GM18907 (cell line): ENCODE data around the gene ADAD1.
"Not testable (repeated sequence)": the region's sequence is repeated elsewhere in the genome, so short reads cannot be mapped to it uniquely, and the experiment has no call there.

Source experiments
- ATAC-seq: cut with Tn5 transposase; IDR thresholded peaks from one replicate; pipeline ENCODE4 v1.9.1; 2021; ENCODE audit warnings: mild to moderate bottlenecking, moderate library complexity; ENCODE audit not compliant: unreplicated experiment

The ADAD1 gene

GRCh38 chr4:122378711-122379110 is at the start of gene ADAD1:
Gene ADAD1, plus strand, starts transcription at chr4:122379011. Its CDS starts 1,059 bp downstream, at chr4:122380070.
- ATAC-seq = no peak

GRCh38 chr4:122329876-122330565 is 48.8 kb upstream of the ADAD1 start:
- no peak for ATAC-seq

DNA sequence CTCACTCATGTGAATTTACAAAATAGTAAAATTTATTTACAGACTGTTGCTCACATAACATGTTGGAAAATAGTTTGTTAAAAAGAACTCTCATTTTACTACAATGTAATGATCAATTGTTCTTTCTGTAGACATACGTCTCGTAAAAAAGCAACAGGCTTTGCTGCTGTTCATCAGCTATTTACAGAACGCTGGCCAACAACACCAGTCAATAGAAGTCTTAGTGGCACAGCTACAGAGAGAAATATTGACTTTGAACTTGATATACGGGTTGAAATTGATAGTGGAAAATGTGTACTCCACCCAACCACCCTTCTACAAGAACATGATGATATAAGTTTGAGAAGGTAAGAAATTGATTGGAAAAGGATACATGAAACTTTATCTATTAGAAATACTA is 47.6 kb upstream of the ADAD1 start:
- ATAC-seq = no peak

DNA sequence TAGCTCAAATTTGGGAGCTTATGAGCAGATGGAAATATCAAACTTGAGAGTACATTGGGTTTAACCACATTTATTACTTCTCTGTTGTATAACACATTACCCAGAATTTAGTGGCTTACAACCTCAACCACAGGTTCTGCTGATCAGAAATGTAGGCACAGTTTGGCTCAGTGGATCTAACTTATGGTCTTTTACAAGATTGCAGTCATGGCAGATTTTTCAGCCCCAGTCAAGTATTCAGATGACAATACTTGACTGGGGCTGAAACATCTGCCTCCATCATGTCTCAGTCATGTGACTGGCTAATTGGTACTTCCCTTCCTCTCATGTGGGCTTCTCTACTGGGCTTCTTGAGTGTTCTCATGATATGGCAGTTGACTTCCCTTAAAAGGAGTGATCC is 44.0 kb upstream of the ADAD1 start:
- no peak for ATAC-seq

- no peak for ATAC-seq
Observed at GRCh38 chr4:122341886-122342285, 36.9 kb upstream of the ADAD1 start.

GRCh38 chr4:122346036-122346435 is 32.8 kb upstream of the ADAD1 start:
- no peak for ATAC-seq

DNA sequence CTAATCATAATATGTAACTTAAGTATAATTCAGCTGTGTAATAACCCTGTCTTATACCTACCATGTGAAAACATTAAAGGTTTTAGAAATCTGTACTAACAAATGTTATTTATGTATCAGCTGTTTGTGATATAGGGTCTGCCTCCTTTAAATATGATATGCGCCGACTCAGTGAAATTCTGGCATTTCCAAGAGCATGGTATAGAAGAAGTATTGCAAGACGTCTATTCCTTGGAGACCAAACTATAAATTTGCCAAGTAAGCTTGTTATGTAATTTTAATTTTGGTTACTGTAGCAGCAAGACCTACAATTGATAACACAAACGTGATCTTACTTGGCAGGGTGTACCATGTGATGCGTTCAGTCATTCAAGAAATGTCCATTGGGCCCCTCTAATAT is 32.3 kb upstream of the ADAD1 start:
- no peak for ATAC-seq

DNA sequence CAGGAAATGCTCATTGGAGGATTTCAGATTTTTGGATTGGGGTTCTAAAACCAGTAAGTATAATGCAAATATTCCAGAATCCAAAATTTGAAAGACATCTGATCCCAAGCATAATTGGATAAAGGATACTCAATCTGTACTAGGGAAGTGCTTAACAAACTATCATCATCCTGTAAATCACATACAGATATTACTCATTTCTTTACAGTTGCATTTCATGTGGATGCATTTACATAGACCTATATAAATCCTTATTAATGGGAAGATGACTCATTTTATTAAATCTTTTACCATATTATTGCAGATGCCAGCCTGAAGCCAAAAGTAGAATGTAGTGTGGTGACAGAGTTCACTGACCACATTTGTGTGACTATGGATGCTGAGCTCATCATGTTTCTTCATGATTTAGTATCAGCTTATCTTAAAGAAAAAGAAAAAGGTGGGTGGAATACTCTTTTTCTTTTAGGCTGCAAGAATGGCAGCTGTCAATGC is 22.4 kb upstream of the ADAD1 start:
- ATAC-seq = no peak

- ATAC-seq = peak; percentile 69
Observed at GRCh38 chr4:122360754-122361153, 18.1 kb upstream of the ADAD1 start.

GRCh38 chr4:122364700-122365404 is 14.0 kb upstream of the ADAD1 start:
- ATAC-seq = no peak

DNA sequence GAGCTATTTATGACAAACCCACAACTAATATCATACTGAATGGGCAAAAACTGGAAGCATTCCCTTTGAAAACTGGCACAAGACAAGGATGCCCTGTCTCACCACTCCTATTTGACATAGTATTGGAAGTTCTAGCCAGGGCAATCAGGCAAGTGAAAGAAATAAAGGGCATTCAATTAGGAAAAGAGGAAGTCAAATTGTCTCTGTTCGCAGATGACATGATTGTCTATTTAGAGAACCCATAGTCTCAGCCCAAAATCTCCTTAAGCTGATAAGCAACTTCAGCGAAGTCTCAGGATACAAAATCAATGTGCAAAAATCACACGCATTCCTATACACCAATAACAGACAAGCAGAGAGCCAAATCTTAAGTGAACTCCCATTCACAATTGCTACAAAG is 10.0 kb upstream of the ADAD1 start:
- ATAC-seq = not testable (repeated sequence)

- ATAC-seq = no peak
Observed at GRCh38 chr4:122377352-122377751, 1.5 kb upstream of the ADAD1 start.

DNA sequence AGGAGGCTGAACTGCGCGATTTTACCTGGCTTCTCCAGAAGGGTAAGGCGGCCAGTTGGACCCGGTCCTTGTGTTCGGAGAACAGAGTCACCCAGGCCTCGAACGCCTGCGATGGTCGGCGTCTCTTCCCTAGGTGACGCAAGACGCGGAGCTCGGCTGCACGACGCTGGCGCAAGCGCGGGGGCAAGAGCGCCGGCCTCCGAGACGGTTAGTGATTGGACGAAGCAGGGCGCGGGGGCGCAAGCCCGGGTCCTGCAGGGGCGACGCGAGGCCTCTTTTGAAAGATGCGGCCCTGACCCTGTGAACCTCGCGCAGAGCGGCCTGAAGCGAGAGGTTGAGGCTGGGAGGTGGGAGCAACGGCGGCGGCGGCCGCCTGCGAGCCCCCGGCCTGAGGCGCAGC is 428 bp downstream of the ADAD1 start:
- no peak for ATAC-seq

DNA sequence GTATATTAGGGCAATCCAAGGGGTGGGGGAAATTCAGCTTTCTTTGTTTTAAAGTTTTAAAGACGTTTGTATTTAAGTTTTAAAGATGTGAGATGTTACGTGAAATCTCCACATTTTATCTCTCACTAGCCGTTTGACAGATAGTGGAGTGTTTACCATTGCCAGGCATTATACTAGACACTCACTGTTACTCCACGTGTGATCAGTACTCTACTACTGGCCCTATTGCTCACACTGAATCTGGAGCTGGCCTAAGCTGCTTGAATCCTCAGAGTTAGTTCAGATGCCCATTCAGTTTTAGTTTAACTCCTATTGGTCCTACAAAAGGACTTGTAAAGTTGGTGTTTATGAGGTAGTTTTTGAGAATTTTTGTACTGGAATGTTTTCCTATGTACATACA is 4.5 kb downstream of the ADAD1 start:
- no peak for ATAC-seq

- no peak for ATAC-seq
Observed at GRCh38 chr4:122384245-122384644, 5.4 kb downstream of the ADAD1 start.

DNA sequence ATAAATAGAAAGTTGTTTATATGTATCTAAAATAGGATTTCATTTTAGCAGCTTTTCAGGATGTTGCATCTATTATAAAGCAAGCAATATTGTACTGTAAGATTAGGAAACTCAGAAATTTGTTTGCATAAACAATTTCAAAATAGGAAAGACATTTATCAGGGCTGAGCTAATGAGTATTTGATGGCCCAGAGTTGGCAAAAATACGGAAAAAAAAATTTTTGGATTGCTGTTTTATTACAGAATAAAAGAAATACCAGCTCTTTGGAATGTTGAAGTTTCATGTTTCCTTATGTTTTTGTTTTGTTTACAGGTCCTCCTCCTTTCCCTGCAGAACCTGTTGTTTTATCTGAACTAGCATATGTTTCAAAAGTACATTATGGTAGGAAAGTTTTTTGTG is 14.5 kb downstream of the ADAD1 start:
- ATAC-seq = no peak

DNA sequence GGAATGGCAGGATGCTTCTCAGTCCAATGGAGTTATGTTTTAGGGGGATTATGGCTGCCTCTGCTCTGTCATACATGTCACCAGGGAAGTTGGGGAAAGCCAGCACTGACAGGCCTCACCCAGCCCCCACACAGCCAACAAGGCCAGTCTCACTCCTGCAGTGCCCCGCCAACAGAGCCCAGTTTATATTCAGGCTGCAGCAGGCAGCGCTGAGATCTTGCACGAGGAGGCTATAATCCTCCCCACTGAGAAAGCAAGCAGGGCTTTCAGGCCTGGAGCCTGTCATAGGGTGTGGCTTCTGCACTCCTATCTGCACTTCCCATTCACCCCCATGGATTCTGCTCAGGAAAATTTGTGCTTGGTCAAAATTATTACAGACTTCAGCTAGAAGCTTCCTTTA is 25.1 kb downstream of the ADAD1 start:
- ATAC-seq = no peak

DNA sequence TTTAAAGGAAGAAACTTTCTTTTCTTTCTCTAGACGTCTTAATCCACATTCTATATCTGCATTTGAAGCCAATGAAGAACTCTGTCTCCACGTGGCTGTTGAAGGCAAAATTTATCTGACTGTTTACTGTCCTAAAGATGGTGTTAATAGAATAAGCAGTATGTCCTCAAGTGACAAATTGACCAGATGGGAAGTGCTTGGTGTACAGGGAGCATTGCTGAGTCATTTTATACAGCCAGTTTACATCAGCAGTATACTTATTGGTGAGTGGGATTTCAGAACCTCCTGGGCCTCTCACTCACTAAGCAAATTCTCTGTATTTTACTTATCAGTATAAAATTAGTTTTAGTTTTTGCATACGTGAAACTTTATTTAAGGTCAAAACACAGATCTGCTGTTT is 33.7 kb downstream of the ADAD1 start:
- no peak for ATAC-seq

DNA sequence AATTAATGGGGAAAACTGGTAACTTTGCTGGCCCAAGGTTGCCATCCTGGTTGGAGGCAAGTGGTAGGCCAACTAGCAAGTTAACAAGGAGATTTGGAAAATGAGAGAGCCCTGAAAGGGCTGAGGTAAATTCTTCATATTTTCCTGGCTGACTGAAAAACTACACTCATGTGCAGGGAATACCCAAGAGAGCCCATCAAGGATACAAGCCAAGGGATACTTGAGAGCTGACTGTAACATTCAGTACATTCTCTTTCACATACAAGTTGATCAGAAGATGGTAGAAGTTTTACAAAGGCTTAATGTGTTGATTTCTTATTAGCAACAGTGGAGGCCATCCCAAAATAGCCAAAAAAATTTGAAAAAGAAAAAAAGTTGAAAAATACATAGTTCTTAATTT is 44.4 kb downstream of the ADAD1 start:
- no peak for ATAC-seq

- no peak for ATAC-seq
Observed at GRCh38 chr4:122431351-122431750, 52.5 kb downstream of the ADAD1 start.

- ATAC-seq = no peak
Observed at GRCh38 chr4:122434285-122434684, 55.5 kb downstream of the ADAD1 start.

- no peak for ATAC-seq
Observed at GRCh38 chr4:122450847-122451246, 72.0 kb downstream of the ADAD1 start.
